VCaP (cell line): ENCODE data around the gene HMG20B.
"Not testable (repeated sequence)": the region's sequence is repeated elsewhere in the genome, so short reads cannot be mapped to it uniquely, and the experiment has no call there.

Experiments used
- H3K27ac ChIP-seq: fragments of 450-650 bp; 2 replicates; pipeline ENCODE4 v1.5.1; 2017
- CTCF ChIP-seq: fragments of 450-650 bp; conservative IDR thresholded peaks from 2 replicates; pipeline ENCODE4 v1.5.1; 2017; ENCODE audit warnings: mild to moderate bottlenecking, moderate library complexity

Gene HMG20B

GRCh38 chr19:3575260-3575741 lies 2.6 kb downstream of the HMG20B start:
- H3K27ac ChIP-seq: no peak overlapping the region
- no peak for TF ChIP-seq CTCF

- no peak overlapping the region for H3K27ac ChIP-seq
- no peak for TF ChIP-seq CTCF
Measured at GRCh38 chr19:3575949-3576673, 3.4 kb downstream of the HMG20B start.

GRCh38 chr19:3576696-3577443 lies 4.1 kb downstream of the HMG20B start:
- no peak for TF ChIP-seq CTCF
- no peak overlapping the region for H3K27ac ChIP-seq

GRCh38 chr19:3577723-3578344 lies 5.1 kb downstream of the HMG20B start:
- no peak overlapping the region for H3K27ac ChIP-seq
- no peak for TF ChIP-seq CTCF

- TF ChIP-seq CTCF: no peak
- H3K27ac ChIP-seq: no peak overlapping the region
Measured at GRCh38 chr19:3578390-3578789, 5.6 kb downstream of the HMG20B start.

GRCh38 chr19:3580156-3580934 lies 7.6 kb downstream of the HMG20B start:
- no peak overlapping the region for H3K27ac ChIP-seq
- no peak for TF ChIP-seq CTCF

- not testable (repeated sequence) for H3K27ac ChIP-seq
Measured at GRCh38 chr19:3581792-3582191, 9.0 kb downstream of the HMG20B start.

GRCh38 chr19:3584036-3584802 lies 11.5 kb downstream of the HMG20B start:
- not testable (repeated sequence) for H3K27ac ChIP-seq
